Mesothelial cell of epicardium (in vitro differentiated cells): ENCODE results near the gene TMEM186. TPM values are rescaled to one million over a fixed set of nuclear protein-coding genes. Genes with fewer than 3 reads are reported as not detected.
"Not testable (repeated sequence)": the region's sequence is repeated elsewhere in the genome, so short reads cannot be mapped to it uniquely, and the experiment has no call there.

Experiments
- DNase-seq, 2 experiments: peaks; one replicate each; pipeline ENCODE4 v3.0.0; 2021; ENCODE audit warnings: low spot score in 2 of 2; ENCODE audit not compliant: unreplicated experiment in 2 of 2
- H3K27ac Mint-ChIP-seq: 2 replicates; pipeline ENCODE4 v1.8.0; 2021; ENCODE audit warnings: mixed read lengths
- H3K27me3 Mint-ChIP-seq: 2 replicates; pipeline ENCODE4 v1.8.0; 2021; ENCODE audit warnings: low read depth, mixed read lengths
- H3K36me3 Mint-ChIP-seq: 2 replicates; pipeline ENCODE4 v1.8.0; 2021; ENCODE audit warnings: mixed read lengths
- H3K4me1 Mint-ChIP-seq: 2 replicates; pipeline ENCODE4 v1.8.0; 2021; ENCODE audit warnings: mixed read lengths
- H3K4me3 Mint-ChIP-seq: 2 replicates; pipeline ENCODE4 v1.8.0; 2021; ENCODE audit warnings: mild to moderate bottlenecking, moderate library complexity, mixed read lengths
- H3K9me3 Mint-ChIP-seq: 2 replicates; pipeline ENCODE4 v1.8.0; 2021; ENCODE audit warnings: mixed read lengths
- total RNA-seq: library from RNA; stranded (reverse); gene quantifications from 3 replicates; pipeline ENCODE4 v1.2.1, GENCODE V29; 2021
- TF ChIP-seq, protein P1 (sequence below): fragments of 200-600 bp; sonication (generic); IDR thresholded peaks from one replicate; pipeline ENCODE4 v1.5.0; 2021; ENCODE audit warnings: antibody characterized with exemption; ENCODE audit not compliant: unreplicated experiment

TMEM186 gene
- 11.2 to 12.8 TPM (median 11.9 TPM) in 3 replicates for total RNA-seq

- peak within 1 kb of the TSS; percentile 93 for H3K27ac Mint-ChIP-seq
These were observed at the start of gene TMEM186, which contains the start of gene PMM2 for GRCh38 chr16:8797364-8798173. TMEM186 (minus strand) TSS chr16:8797639; CDS start chr16:8797614, 25 bp downstream. PMM2 (plus strand) TSS chr16:8797839; CDS start chr16:8797883, 44 bp downstream.

DNA sequence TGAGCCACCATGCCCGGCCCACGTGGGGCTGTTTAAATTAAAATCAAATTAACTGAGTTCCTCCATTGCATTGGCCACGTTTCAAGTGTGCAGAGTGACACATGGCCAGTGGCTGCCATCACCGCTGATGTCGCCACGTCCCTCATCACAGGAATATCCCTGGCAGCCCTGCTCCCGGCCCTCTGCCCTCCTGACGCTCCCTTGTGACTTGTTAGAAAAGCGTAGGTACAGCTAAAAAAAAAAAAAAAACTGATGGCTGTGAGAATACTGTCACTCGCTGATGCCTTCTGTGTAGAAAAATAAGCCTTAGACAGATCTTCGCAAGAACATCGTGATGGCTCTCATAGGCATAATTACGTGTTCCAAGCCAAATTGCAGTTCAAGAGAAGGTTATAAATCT, 49.7 kb upstream of the TMEM186 start:
- TF ChIP-seq, protein P1, sequence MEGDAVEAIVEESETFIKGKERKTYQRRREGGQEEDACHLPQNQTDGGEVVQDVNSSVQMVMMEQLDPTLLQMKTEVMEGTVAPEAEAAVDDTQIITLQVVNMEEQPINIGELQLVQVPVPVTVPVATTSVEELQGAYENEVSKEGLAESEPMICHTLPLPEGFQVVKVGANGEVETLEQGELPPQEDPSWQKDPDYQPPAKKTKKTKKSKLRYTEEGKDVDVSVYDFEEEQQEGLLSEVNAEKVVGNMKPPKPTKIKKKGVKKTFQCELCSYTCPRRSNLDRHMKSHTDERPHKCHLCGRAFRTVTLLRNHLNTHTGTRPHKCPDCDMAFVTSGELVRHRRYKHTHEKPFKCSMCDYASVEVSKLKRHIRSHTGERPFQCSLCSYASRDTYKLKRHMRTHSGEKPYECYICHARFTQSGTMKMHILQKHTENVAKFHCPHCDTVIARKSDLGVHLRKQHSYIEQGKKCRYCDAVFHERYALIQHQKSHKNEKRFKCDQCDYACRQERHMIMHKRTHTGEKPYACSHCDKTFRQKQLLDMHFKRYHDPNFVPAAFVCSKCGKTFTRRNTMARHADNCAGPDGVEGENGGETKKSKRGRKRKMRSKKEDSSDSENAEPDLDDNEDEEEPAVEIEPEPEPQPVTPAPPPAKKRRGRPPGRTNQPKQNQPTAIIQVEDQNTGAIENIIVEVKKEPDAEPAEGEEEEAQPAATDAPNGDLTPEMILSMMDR = no peak
- Mint-ChIP-seq H3K4me3 (no peak overlapping the region), H3K27ac (no peak overlapping the region), H3K9me3 (no peaks in the 10 kb centered on the region), H3K4me1 (peaks cover 3% of the 10 kb centered on the region), H3K36me3 (peaks cover 38% of the 10 kb centered on the region), H3K27me3 (no peaks in the 10 kb centered on the region)
- DNase-seq = no peak

More at GRCh38 chr16:8797364-8798173, at the start of gene TMEM186, which contains the start of gene PMM2:
- peak; percentile 85 to 87 for DNase-seq
- peaks cover 4% of the 10 kb centered on the region for H3K36me3 Mint-ChIP-seq
- H3K4me3 Mint-ChIP-seq = peak within 1 kb of the TSS; percentile 97
- TF ChIP-seq, protein P1 = no peak
- peaks cover 22% of the 10 kb centered on the region for H3K4me1 Mint-ChIP-seq
- H3K9me3 Mint-ChIP-seq = no peaks in the 10 kb centered on the region
- H3K27me3 Mint-ChIP-seq = no peaks in the 10 kb centered on the region

DNA sequence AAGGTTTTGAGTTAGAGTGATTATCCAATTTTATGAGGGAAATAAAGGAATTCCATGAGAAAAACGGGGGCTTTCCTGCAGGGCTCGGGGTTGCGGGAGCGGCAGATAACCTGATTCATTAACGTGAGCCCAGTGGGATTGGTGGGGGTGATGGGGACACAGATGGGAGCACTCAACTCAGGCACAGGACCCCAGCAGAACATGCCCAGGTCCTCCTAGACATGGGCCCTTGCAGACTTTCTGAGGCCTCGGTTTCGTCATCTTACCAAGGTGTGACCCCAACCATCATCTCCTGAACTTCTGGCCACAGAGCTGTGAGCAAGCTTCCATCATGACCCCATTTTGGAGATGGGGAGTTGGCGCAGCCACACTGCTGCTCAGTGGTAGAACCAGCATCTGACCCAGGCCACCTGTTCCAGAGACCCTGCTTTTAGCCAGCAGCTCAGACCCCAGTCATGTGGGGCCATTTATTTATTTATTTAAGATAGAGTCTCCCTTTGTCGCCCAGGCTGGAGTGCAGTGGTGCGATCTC, 49.0 kb upstream of the TMEM186 start:
- no peak for DNase-seq
- peaks cover 5% of the 10 kb centered on the region for H3K4me1 Mint-ChIP-seq
- H3K4me3 Mint-ChIP-seq = no peak overlapping the region
- H3K9me3 Mint-ChIP-seq = no peaks in the 10 kb centered on the region
- no peaks in the 10 kb centered on the region for H3K27me3 Mint-ChIP-seq
- TF ChIP-seq, protein P1 = no peak
- no peak overlapping the region for H3K27ac Mint-ChIP-seq
- peaks cover 37% of the 10 kb centered on the region for H3K36me3 Mint-ChIP-seq

DNA sequence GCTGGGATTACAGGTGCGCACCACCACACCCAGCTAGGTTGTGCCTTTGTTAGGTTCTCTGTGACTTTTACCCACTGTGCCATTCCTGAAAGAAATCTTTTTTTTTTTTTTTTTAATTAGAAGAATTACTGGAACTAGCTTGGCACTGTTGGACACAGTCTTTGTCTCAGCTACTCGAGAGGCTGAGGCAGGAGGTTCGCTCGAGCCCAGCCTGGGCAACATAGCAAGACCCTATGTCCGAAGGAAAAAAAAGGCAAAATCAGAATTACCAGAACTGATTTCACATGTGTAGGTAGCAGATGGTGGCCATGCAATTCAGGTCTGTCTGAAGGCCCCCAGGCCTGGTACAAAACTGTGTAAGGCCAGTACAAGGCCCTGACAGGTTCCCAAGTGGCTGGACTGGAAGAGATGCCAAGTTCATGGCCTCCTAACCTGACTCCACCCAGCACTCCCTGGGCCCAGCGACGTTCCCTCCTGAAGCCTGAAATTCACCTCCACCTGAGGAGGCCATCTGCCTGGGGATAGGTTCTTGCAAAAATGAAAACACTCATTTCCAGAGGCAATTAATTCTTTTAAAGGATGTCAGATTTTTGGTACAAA, 48.4 kb upstream of the TMEM186 start:
- peaks cover 5% of the 10 kb centered on the region for H3K4me1 Mint-ChIP-seq
- no peaks in the 10 kb centered on the region for H3K27me3 Mint-ChIP-seq
- no peak overlapping the region for H3K4me3 Mint-ChIP-seq
- no peak for DNase-seq
- no peaks in the 10 kb centered on the region for H3K9me3 Mint-ChIP-seq
- TF ChIP-seq, protein P1 = no peak
- no peak overlapping the region for H3K27ac Mint-ChIP-seq
- peaks cover 34% of the 10 kb centered on the region for H3K36me3 Mint-ChIP-seq

- not testable (repeated sequence) for H3K4me1 Mint-ChIP-seq, DNase-seq, H3K9me3 Mint-ChIP-seq, H3K4me3 Mint-ChIP-seq, H3K27me3 Mint-ChIP-seq, H3K27ac Mint-ChIP-seq
- peaks cover 26% of the 10 kb centered on the region for H3K36me3 Mint-ChIP-seq
These were observed 45.9 kb upstream of the TMEM186 start for GRCh38 chr16:8843296-8843695.

DNA sequence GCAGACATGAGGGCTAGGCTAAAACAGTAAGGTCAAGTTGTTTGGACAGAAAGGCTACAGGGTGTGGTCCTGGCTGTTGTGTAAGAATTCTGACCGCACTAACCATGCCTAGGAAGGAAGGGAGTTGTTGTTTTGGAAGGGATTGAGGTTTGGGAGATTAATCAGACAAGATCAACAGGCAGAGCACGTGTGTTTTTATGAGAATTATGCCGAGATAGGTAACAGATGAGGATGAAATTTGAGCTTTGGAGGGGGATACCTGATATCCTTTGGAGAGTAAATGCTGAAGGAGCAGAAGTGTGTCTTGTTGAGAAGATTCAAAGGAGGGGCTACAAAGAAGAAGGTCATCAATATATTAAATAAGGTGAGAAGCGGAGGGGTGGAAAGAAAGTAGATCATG, 44.6 kb upstream of the TMEM186 start:
- peaks cover 26% of the 10 kb centered on the region for H3K36me3 Mint-ChIP-seq
- H3K4me3 Mint-ChIP-seq, H3K27me3 Mint-ChIP-seq, H3K4me1 Mint-ChIP-seq, DNase-seq, H3K9me3 Mint-ChIP-seq, H3K27ac Mint-ChIP-seq: not testable (repeated sequence)

GRCh38 chr16:8837594-8837993, 40.2 kb upstream of the TMEM186 start:
- peaks cover 11% of the 10 kb centered on the region for H3K36me3 Mint-ChIP-seq
- DNase-seq, H3K27me3 Mint-ChIP-seq, H3K27ac Mint-ChIP-seq, H3K4me1 Mint-ChIP-seq, H3K4me3 Mint-ChIP-seq, H3K9me3 Mint-ChIP-seq: not testable (repeated sequence)

GRCh38 chr16:8836797-8837196, 39.4 kb upstream of the TMEM186 start:
- not testable (repeated sequence) for H3K27me3 Mint-ChIP-seq, H3K4me1 Mint-ChIP-seq, H3K36me3 Mint-ChIP-seq

More at GRCh38 chr16:8836797-8837196, 39.4 kb upstream of the TMEM186 start:
- DNase-seq, H3K4me3 Mint-ChIP-seq, H3K27ac Mint-ChIP-seq, H3K9me3 Mint-ChIP-seq: not testable (repeated sequence)
